Glutamatergic neuron (in vitro differentiated cells): ENCODE data around the gene ZC3H7B. TPM values are rescaled to one million over a fixed set of nuclear protein-coding genes. Genes with fewer than 3 reads are reported as not detected.

Experiments
- DNase-seq: peaks from one replicate; pipeline ENCODE4 v3.0.0; 2022
- H3K27ac Mint-ChIP-seq: one replicate; pipeline ENCODE4 v1.8.0; 2020; ENCODE audit warnings: mild to moderate bottlenecking, mixed read lengths, inconsistent platforms; ENCODE audit not compliant: unreplicated experiment
- H3K27me3 Mint-ChIP-seq: one replicate; pipeline ENCODE4 v1.8.0; 2020; ENCODE audit warnings: mild to moderate bottlenecking, moderate library complexity, mixed read lengths, inconsistent platforms; ENCODE audit not compliant: unreplicated experiment
- H3K36me3 Mint-ChIP-seq: one replicate; pipeline ENCODE4 v1.8.0; 2020; ENCODE audit warnings: mild to moderate bottlenecking, mixed read lengths, inconsistent platforms; ENCODE audit not compliant: unreplicated experiment
- H3K4me1 Mint-ChIP-seq: one replicate; pipeline ENCODE4 v1.8.0; 2020; ENCODE audit warnings: mild to moderate bottlenecking, low read depth, mixed read lengths, inconsistent platforms; ENCODE audit not compliant: unreplicated experiment
- H3K4me3 Mint-ChIP-seq: one replicate; pipeline ENCODE4 v1.8.0; 2020; ENCODE audit warnings: mild to moderate bottlenecking, mixed read lengths, inconsistent platforms; ENCODE audit not compliant: unreplicated experiment
- H3K9me3 Mint-ChIP-seq: one replicate; pipeline ENCODE4 v1.8.0; 2020; ENCODE audit warnings: mild to moderate bottlenecking, moderate library complexity, mixed read lengths, inconsistent platforms; ENCODE audit not compliant: unreplicated experiment
- total RNA-seq: library from RNA; stranded (reverse); fragmentation: NEBNext Ultra II Directional; extraction: Animal tissue kit (Norgen Biotek cat#: 25700); gene quantifications from one replicate; pipeline ENCODE4 v1.2.1, GENCODE V29; 2021; ENCODE audit not compliant: unreplicated experiment
- TF ChIP-seq, protein P1 (sequence below): fragments of 200-600 bp; sonication (generic); IDR thresholded peaks from one replicate; pipeline ENCODE4 v1.5.0; 2021; ENCODE audit not compliant: partially characterized antibody, unreplicated experiment

Gene ZC3H7B
- total RNA-seq, 1 donor from 2014 or later: 51.6 TPM

- peak within 1 kb of the TSS; percentile 95 for H3K4me3 Mint-ChIP-seq
- peaks cover 8% of the 10 kb centered on the region for H3K9me3 Mint-ChIP-seq
- H3K27ac Mint-ChIP-seq: peak within 1 kb of the TSS; percentile 96
- peaks cover 4% of the 10 kb centered on the region for H3K4me1 Mint-ChIP-seq
- no peaks in the 10 kb centered on the region for H3K36me3 Mint-ChIP-seq
- TF ChIP-seq, protein P1, sequence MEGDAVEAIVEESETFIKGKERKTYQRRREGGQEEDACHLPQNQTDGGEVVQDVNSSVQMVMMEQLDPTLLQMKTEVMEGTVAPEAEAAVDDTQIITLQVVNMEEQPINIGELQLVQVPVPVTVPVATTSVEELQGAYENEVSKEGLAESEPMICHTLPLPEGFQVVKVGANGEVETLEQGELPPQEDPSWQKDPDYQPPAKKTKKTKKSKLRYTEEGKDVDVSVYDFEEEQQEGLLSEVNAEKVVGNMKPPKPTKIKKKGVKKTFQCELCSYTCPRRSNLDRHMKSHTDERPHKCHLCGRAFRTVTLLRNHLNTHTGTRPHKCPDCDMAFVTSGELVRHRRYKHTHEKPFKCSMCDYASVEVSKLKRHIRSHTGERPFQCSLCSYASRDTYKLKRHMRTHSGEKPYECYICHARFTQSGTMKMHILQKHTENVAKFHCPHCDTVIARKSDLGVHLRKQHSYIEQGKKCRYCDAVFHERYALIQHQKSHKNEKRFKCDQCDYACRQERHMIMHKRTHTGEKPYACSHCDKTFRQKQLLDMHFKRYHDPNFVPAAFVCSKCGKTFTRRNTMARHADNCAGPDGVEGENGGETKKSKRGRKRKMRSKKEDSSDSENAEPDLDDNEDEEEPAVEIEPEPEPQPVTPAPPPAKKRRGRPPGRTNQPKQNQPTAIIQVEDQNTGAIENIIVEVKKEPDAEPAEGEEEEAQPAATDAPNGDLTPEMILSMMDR: no peak
- peak; percentile 98 for DNase-seq
- H3K27me3 Mint-ChIP-seq: peaks cover 2% of the 10 kb centered on the region
Observed at GRCh38 chr22:41285820-41286638, 15.3 kb upstream of the ZC3H7B start, which contains the start of gene RANGAP1. Gene RANGAP1 (minus strand): TSS chr22:41286187. CDS start chr22:41281044, 5,143 bp downstream.

DNA sequence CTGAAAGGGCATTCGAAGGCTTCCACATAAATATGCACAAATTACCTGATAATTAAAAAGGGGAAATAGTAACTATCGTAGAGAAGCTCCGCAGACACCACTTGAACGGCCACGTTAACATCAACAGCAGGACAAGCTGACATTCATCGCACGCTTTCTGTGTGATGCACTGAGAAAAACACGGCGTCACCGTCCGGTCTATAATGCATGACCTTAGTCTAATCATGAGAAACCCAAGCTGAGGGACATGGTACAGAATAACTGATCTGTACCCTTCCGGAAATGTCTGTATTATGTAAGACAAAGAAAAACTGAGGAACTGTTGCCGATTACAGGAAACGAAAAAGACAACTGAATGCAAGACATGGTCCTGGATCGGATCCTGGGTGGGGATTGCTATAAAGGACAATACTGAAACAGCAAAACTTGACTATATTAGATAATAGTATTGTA lies 14.7 kb upstream of the ZC3H7B start:
- peak overlapping the region; percentile 96 for H3K27ac Mint-ChIP-seq
- H3K4me1 Mint-ChIP-seq: peaks cover 4% of the 10 kb centered on the region
- H3K27me3 Mint-ChIP-seq: peaks cover 2% of the 10 kb centered on the region
- H3K9me3 Mint-ChIP-seq: peaks cover 6% of the 10 kb centered on the region
- peak overlapping the region; percentile 95 for H3K4me3 Mint-ChIP-seq
- TF ChIP-seq, protein P1: no peak
- no peaks in the 10 kb centered on the region for H3K36me3 Mint-ChIP-seq
- no peak for DNase-seq

- peaks cover 4% of the 10 kb centered on the region for H3K4me1 Mint-ChIP-seq
- no peak for DNase-seq
- H3K36me3 Mint-ChIP-seq: no peaks in the 10 kb centered on the region
- TF ChIP-seq, protein P1: no peak
- H3K27me3 Mint-ChIP-seq: peaks cover 2% of the 10 kb centered on the region
- peaks cover 6% of the 10 kb centered on the region for H3K9me3 Mint-ChIP-seq
- peak overlapping the region; percentile 50 for H3K4me3 Mint-ChIP-seq
- peak overlapping the region; percentile 75 for H3K27ac Mint-ChIP-seq
Observed at GRCh38 chr22:41288245-41288946, 12.9 kb upstream of the ZC3H7B start.

DNA sequence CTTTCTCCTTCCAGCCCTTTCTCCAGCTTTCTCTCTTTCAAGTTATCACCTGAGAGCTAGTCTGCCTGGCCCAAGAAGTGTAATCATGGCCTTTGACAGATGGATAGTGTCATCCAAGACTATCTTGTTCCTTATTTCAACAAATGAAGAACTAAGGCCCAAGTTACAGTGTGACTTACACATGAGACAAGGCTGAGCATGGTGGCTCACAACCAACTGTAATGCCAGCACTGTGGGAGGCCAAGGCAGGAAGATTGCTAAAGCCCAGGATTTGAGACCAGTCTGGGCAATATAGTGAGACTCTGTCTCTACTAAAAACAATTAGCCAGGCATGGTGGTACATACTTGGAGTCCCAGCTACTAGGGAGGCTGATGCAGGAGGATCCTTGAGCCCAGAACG lies 11.7 kb upstream of the ZC3H7B start:
- Mint-ChIP-seq H3K9me3 (peaks cover 8% of the 10 kb centered on the region), H3K27ac (no peak overlapping the region), H3K4me3 (no peak overlapping the region), H3K36me3 (no peaks in the 10 kb centered on the region), H3K4me1 (peaks cover 2% of the 10 kb centered on the region), H3K27me3 (peaks cover 2% of the 10 kb centered on the region)
- TF ChIP-seq, protein P1: no peak
- no peak for DNase-seq
